NCI-H510A treated with DMSO at 0.1 percent for 48 hours (cell line): Measurements from ENCODE around the gene LRRC25.
"Not testable (repeated sequence)": the region's sequence is repeated elsewhere in the genome, so short reads cannot be mapped to it uniquely, and the experiment has no call there.

Experiments
- DNase-seq: peaks from one replicate; lab custom pipeline; 2025; lab: John Stamatoyannopoulos, UW

The LRRC25 gene

DNA sequence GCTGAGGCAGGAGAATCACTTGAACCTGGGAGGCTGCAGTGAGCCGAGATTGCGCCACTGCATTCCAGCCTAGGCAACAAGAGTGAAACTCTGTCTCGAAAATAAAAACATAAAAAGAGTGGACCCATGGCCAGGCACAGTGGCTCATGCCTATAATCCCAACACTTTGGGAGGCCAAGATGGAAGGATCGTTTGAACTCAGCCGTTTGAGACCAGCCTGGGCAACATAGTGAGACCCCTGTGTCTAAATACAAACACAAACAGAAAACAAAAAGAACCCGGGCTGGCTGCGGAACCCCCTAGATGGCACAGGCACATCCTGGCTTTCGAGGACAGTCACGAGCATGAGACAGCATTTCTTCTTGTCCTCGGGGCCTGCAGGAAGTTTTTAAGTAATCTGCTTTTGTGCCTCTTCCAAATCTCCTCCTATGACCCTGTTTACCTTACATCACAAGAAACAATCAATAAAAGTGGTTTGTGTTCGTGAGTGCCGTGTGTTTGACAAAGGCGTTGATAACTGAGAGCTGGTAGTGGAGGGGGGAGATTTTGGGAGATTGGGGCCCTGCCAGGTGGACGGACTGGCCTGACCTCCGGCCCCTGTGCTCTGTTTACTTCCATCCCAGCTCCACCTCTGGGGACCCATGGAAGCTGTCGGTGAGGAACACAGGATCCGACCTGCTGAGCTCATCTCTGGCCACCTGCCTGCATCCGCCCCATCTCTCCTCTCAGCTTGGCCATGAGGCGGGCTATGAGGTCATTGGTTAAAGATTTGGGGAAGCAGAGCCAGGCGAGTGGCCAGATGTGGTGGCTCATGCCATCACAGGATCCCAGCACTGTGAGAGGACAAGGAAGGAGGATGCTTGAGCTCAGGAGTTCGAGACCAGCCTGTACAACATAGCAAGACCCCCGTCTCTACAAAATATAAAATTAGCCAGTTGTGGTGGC, 17.3 kb downstream of the LRRC25 start:
- peak; percentile 82 for DNase-seq

DNA sequence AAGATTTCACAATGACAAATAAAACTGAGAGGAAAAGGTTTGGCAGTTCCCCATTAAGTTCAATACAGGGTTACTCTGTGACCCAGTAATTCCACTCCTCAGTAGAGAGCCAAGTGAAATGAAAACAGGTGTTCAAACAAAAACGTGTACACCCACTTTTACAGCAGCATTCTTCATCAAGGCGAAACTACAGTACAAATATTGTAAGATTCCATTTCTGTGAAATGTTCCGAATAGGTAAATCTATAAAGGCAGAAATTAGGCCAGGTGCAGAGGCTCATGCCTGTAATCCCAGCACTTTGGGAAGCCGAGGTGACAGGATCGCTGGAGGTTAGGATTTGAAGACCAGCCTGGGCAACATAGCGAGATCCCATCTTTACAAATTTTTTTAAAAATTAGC, 20.4 kb downstream of the LRRC25 start:
- peak; percentile 54 for DNase-seq

DNA sequence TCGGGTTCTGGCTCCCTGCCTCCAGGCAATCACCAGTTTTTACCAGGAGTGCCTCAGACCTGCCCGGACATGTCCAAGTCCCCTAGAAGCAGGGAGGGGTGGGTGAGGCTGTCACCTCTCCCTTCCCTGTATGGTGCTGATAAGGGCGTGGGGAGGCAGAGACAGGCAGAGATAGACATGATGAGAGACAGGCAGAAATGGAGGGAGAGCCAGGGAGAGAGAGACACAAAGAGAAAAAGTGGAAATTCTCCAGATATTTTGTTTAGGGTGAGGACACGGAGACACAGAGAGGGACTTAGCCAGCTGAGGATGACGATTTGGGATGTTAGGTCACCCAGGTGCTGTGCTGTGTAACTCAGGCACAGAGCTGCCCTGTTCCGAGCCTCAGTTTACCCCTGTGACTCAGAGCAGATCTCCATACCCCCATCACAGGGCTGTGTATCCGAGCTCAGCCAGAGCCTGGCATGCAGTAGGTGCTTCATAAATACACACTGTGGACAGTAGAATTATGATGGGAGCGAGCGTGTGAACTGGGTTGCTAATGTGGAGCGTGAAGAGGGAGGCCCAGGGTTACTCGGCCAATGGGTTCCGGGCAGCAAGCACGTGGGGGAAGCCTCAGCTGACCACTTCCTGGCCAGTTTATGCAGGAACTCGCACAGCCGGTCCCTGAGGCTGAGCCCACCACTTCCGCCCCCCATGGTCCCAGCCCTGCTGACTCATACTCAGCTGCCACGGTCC, 23.4 kb downstream of the LRRC25 start:
- peak; percentile 60 for DNase-seq

DNA sequence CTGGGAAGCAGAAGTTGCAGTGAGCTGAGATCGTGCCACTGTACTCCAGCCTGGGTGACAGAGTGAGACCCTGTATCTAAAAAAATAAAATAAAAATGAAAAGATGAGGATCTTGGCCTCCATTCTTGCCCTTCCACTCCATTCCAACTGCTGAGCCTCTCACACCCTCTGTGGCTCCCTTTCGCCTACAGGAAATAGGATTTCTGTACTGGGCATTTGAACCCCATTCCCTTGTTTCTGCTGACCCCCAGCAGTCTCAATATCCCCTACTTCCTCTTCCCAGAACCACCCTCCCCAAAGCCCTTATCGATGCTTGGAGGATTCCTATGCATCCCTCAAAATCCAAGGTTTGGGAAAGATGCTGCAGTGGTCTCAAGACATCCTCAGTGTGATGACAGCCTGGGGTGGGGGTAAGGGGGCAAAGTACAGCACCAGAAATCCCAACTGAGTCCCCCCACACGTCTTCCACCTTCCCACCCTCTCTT, 24.0 kb downstream of the LRRC25 start:
- no peak for DNase-seq

DNA sequence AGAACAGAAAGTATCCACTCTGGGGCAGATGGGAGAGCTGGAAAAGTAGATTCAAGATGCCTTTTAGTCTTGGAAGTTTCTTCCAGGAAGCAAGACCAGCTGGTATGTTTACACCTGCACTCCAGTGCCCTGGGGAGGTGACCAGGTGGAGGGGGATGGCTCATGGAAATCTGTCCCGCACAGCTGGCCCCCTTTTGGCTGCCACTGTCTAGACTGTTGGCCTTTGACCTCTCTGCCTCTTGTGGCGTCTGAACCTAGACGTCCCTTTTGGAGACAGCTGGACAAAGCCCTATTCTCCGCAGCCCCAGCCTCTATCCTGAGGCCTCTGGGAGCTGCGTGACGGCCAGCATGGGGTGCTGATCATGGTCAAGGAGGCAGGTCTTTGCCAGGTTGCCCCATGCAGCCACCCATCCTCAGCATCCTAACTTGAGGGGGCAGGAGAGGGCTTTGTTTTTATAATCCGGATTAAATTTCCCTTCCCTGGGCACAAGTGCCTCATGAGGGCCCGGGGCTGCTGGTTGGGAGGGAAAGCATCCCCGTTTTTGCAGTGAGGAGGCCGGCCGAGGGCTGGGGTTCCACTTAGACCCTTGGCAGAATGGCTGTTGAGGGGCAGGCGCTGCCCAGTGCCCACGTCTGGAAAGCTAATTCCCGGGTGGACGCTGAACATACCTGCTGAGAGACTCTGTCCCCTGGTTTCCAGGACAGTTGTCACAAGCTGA, 28.8 kb downstream of the LRRC25 start:
- DNase-seq, result no peak

DNA sequence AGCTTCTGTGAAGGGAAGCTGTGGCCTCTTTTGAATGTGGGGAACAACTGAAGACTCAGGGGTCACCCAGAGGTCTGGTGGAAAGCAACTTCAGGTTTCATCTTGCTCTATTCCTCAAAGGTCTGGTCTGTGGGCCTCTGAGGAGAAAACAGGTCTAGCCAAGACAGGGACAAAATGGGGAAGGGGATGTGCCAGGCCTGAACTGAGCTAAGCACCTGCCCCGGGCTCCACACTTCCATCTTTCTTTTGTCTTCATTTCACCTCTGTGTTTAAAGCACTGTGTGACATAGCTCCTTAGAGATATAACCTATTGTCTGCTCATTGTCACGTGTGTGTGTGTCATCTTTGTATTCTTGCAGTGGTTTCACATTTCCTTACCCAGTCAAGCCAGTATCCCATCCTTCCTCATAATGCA, 31.4 kb downstream of the LRRC25 start:
- no peak for DNase-seq

DNA sequence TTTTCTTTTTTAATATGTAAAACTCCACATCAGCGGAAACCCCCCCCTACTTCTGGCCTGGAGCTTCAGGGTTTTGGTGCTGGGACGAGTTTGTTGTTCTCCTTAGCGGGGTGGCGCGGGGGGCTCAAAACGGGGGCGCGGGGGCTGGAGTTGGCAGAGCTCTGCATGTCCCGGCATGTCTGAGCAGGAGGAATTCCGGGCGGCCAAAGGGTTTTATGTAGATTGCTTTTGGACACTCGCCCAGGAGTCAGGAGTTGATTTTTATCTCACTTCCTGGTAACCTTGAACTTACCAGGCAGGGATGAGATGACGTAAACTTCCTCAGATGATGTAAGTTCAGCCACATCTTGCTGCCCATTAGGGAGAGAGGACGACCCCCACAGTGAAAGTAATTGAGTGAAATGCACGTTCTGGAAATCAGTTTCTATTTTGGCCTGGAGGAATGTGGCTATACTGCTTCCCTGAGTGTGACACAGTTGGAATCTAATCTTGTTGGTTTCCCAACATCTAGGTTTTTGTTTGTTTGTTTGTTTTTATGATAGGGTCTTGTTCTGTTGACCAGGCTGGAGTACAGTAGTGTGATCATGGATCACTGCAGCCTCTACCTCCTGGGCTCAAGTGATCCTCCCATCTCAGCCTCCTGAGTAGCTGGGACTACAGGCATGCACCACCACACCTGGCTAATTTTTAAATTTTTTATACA, 32.4 kb downstream of the LRRC25 start:
- DNase-seq, result peak; percentile 68

DNA sequence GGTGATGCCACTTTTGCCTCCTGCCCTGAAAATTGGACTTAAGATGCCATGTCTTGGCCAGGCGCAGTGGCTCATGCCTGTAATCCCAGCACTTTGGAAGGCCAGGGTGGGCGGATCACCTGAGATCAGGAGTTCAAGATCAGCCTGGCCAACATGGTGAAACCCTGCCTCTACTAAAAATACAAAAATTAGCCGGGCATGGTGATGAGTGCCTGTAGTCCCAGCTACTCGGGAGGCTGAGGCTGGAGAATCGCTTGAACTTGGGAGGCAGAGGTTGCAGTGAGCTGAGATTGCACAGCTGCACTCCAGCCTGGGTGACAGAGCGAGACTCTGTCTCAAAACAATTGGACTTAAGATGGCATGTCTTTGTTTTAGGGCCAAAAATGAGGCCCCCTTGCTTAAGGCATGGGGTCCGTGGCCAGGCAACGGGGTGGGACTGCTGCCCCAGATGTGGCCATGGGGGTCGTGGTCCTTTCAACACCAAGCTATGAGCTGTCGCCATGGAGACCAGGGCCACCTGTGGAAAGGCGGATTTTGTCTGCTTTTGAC, 33.1 kb downstream of the LRRC25 start:
- not testable (repeated sequence) for DNase-seq

DNA sequence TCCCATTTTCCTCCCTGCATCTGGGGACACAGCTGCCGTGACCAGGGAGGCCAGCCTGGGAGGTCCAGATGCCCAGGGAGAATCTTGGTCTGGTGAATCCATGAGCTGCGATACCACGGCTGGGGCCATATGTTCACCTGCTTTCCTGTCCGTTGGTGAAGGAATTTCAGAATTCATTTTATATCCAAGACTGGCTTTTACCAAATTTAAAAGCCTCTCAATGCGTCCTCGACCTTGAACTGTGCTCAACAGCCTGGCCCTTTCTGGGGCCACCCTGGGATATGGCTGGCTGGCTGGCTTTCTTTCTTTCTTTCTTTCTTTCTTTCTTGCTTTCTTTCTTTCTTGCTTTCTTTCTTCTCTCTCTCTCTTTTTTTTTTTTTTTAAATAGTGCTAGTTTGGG, 33.6 kb downstream of the LRRC25 start:
- DNase-seq, result no peak

DNA sequence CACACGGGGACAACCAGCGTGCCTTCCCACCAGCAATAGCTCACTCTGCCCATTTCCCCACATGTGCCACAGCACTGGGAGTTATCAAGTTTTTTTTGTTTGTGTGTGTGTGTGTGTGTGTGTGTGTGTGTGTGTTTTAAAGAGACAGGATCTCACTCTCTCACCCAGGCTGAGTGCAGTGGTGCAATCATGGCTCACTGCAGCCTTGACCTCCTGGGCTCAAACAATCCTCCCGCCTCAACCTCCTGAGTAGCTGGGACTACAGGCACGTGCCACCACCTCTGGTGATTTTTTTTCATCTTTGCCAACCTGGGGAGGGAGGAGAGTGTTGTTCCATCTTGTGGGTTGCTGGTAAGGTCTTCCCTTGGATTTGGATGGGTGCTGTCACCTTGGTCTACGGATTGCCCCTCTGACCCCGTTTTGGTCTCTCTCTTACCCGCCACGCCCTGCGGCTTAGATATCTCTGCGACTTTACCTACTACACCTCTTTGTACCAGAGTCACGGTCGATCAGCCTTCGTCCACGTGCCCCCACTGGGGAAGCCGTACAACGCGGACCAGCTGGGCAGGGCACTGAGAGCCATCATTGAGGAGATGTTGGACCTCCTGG, 34.4 kb downstream of the LRRC25 start:
- no peak for DNase-seq

DNA sequence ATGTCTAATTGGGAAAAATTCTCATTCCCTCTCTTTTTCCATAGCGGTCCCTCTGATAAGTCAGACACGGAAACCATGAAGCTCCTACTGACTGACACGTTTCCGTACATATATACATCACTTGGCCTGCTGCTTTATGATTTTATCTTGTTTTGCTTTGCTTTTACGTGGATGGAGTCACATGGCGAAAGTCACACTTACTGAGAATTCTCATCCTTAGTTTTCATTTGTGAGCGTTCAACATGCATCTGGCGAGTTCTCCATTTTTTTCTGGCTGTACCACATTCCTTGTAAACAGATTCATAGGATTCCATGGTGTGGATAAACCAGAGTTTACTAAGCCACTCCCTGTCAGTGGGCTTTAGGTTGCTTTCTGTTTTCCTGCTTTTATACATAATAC, 35.8 kb downstream of the LRRC25 start:
- no peak for DNase-seq

DNA sequence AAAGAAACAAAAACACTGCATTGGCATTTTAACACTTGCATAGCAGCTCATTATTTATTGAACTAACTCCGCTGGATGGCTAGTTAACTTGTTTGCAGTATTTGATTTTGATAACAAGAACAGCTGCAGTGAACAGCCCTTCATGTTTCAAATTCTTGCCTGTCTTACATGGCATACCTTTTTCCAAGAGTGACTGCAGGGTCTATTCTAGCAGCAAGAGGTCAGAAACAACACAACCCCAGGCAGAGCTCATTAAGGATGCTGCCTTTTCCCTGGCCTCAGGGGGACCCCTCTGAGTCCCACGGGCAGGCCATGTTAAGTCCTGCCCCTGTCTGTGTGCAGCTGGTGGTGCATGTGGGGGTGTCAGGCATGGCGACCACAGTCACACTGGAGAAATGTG, 40.4 kb downstream of the LRRC25 start:
- no peak for DNase-seq

DNA sequence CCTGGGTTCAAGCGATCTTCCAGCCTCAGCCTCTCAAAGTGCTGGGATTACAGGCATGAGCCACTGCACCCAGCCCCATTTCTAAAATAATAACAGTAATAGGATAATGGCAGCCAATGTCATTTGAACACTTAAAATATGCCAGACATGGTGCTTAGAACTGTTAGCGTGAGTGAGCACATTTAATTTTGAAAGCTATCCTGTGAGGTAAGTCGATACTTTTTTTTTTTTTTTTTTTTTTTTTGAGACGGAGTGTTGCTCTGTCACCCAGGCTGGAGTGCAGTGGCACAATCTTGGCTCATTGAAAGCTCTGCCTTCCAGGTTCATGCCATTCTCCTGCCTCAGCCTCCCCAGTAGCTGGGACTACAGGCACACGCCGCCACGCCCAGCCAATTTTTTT, 42.7 kb downstream of the LRRC25 start:
- not testable (repeated sequence) for DNase-seq

DNA sequence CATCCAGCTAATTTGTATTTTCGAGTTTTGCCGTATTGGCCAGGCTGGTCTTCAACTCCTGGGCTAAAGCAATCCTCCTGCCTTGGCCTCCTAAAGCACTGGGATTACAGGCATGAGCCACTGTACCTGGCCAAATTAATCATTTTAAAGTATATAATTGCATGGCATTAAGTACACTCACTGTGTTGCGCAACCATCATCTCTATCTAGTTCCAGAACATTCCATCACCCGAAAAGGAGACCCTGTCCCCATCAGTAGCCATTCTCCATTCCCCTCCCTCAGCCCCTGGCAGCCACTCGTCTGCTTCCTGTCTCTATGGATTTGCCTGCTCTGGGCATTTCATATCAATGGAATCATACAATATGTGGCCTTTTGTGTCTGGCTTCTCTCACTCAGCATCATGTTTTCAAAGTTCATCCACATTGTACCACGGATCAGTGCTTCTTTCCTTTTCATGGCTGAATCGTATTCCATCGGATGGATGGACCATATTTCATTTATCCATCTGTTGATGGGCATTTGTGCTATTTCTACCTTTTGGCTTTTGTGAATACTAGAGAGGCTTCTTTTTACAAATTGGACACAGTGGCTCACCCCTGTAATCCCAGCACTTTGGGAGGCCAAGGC, 43.9 kb downstream of the LRRC25 start:
- DNase-seq, result no peak

DNA sequence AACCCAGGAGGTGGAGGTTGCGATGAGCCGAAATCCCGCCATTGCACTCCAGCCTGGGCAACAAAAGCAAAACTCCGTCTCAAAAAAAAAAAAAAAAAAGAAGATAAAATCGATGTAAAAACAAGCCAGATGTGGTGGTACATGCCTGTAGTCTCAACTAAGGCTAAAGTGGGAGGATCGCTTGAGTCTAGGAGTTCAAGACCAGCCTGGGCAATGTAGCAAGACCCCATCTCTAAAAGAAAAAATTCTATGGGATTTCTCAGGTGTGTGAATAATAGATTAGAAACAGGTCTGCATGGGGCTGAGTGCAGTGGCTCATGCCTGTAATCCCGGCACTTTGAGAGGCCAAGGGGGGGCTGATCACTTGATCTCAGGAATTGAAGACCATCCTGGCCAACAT, 45.9 kb downstream of the LRRC25 start:
- no peak for DNase-seq

DNA sequence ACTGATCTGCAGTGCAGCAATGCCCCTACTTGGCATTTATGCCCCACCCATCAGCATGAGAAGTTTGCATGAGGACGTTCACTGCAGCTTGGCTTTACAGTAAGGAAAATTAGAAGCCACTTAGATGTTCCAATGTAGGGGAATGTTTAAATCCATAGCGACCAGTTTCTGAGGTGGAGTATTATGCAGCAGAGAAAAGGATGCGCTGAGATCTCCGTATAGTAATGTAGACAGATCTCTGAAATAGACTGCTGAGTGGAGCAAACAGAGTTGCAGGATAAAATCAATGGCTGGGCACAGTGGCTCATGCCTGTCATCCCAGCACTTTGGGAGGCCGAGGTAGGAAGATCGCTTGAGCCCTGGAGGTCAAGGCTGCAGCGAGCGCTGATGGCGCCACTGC, 46.9 kb downstream of the LRRC25 start:
- no peak for DNase-seq

DNA sequence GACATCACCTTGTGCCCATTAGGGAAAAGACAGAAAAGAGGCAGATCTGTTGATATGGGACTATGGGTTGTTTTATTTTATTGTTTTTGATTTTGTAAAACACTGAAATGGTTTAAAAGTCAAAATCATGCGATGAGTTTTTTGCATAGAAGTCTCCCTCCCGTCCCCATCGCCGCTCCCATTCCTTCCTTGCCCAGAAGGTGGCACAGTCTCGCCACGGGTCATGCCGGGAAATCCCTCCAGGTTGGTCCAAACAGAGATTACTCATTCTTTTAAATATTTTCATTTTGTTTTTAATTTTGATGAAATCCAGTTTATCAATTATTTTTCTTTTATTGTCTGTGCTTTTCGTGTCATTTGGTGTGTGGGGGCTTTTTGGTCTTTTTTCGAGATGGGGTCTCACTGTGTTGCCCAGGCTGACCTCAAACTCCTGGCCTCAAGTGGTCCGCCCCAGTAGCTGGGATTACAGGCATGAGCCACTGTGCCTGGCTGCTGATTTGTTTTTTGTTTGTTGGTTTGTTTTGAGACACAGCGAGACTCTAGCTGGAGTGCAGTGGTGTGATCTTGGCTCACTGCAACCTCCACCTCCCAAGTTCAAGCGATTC, 47.8 kb downstream of the LRRC25 start:
- peak; percentile 13 for DNase-seq

DNA sequence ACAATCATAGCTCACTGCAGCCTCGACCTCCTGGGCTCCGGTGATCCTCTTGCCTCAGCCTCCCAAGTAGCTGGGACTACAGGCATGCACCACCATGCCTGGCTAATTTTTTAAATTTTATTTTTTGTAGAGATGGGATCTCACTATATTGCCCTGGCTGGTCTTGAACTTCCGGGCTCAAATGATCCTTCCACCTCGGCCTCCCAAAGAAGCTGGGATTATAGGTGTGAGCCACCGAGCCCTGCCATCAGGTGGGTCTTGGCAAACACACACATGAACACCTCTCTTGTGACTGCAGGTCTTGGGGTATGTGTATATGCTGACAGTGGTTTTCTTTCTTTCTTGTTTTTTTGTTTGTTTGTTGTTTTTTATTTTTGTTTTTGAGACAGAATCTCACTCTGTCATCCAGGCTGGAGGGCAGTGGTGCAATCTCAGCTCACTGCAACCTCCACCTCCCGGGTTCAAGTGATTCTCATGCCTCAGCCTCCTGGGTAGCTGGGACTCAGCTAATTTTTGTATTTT, 48.5 kb downstream of the LRRC25 start:
- not testable (repeated sequence) for DNase-seq

DNA sequence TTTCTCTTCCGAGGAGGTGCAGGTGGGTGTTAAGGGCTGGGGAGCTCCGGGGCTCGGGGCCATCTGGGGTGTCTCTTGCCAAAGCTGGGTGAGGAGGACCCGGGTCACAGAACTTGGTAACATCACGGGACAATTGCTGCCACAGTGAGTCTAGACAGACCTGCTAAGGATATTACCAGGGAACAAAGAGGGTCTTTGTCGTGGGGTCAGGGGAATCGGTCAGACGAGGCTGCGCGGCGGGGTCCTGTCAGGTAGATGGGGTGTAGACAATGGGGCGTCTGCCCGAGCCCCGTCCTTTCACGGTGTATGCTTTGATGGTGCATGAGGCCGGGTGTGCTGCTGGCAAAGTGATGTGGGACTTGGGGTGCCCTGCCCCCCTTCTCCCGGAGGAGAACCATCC, 49.3 kb downstream of the LRRC25 start:
- no peak for DNase-seq

DNA sequence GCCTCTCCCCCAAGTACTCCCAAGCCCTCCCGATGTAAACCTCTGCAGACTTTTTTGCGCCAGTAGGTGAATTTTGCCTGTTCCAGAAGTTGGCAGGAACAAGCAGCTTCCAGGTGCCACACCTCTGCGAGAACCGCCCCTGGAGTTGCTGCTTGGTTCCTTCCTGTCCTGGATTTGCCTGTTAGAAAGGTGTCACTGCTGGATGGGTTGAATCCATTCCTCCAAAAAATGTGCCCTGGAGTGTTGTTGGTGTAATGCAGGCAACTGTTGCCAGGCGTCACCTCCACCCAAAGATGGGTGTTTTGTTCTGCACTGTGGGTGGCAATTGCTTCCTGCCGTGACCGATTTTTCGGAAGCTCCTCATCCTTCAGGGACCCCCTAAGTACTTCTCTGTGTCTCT, 51.3 kb downstream of the LRRC25 start:
- no peak for DNase-seq
